Natural killer cell (primary cell): Measurements from ENCODE around the gene CD46. TPM values are rescaled to one million over a fixed set of nuclear protein-coding genes. Genes with fewer than 3 reads are reported as not detected.
A peak's percentile ranks its signal among the peaks of the same experiment; 100 is the strongest.

Experiments
- ATAC-seq, 3 donors: fragments of 150-1000 bp in 2 of 3; fragments of 200-7000 bp in 1 of 3; cut with Tn5 transposase; 1 replicate in 1 of 3; 2 replicates in 2 of 3; pipeline ENCODE4 v1.10.0; 2021; ENCODE audit warnings: mild to moderate bottlenecking in 2 of 3, moderate library complexity in 2 of 3
- DNase-seq, 2 donors: peaks; one replicate each; pipeline versions ENCODE4 v3.0.0 to v3.0.0-alpha.2; 2013 to 2021; ENCODE audit warnings: mixed read lengths in 1 of 2
- H3K27ac ChIP-seq: one replicate; pipeline ENCODE4 v1.5.1; 2013; ENCODE audit warnings: mild to moderate bottlenecking, low read length
- H3K27me3 ChIP-seq: one replicate; pipeline ENCODE4 v1.6.1; 2013; ENCODE audit warnings: low read length; ENCODE audit not compliant: control insufficient read depth, insufficient read depth
- H3K36me3 ChIP-seq: one replicate; pipeline ENCODE4 v1.6.1; 2013; ENCODE audit warnings: low read length; ENCODE audit not compliant: control insufficient read depth, insufficient read depth
- H3K4me1 ChIP-seq: one replicate; pipeline ENCODE4 v1.6.1; 2013; ENCODE audit warnings: low read length; ENCODE audit not compliant: control insufficient read depth, insufficient read depth
- H3K4me3 ChIP-seq: one replicate; pipeline ENCODE4 v1.5.1; 2013; ENCODE audit warnings: low read length
- H3K9me3 ChIP-seq: one replicate; pipeline ENCODE4 v1.6.1; 2013; ENCODE audit warnings: low read length; ENCODE audit not compliant: control insufficient read depth, insufficient read depth
- H3K27ac Mint-ChIP-seq, 2 donors: one replicate each; pipeline ENCODE4 v1.8.0; 2022; ENCODE audit warnings: mild to moderate bottlenecking in 2 of 2, mixed read lengths in 2 of 2, moderate library complexity in 1 of 2
- H3K27me3 Mint-ChIP-seq, 2 donors: one replicate each; pipeline ENCODE4 v1.8.0; 2022; ENCODE audit warnings: low read depth in 2 of 2, mixed read lengths in 2 of 2
- H3K36me3 Mint-ChIP-seq: one replicate; pipeline ENCODE4 v1.8.0; 2022; ENCODE audit warnings: mixed read lengths
- H3K4me1 Mint-ChIP-seq, 2 donors: one replicate each; pipeline ENCODE4 v1.8.0; 2022; ENCODE audit warnings: mixed read lengths in 2 of 2
- H3K4me3 Mint-ChIP-seq: one replicate; pipeline ENCODE4 v1.8.0; 2022; ENCODE audit warnings: mild to moderate bottlenecking, moderate library complexity, mixed read lengths
- H3K9me3 Mint-ChIP-seq, 2 donors: one replicate each; pipeline ENCODE4 v1.8.0; 2022; ENCODE audit warnings: mixed read lengths in 2 of 2
- CTCF ChIP-seq: fragments of 200-600 bp; IDR thresholded peaks from one replicate; pipeline ENCODE4 v1.8.0; 2022; ENCODE audit warnings: antibody characterized with exemption
- WGBS: methylation state at CpG from one replicate; pipeline ENCODE4 v1.1.7; 2013; ENCODE audit warnings: missing lambda C conversion rate; ENCODE audit not compliant: insufficient coverage; 5-methylcytosine and 5-hydroxymethylcytosine counted together
- intact Hi-C: fragments of 100-400 bp; cut with micrococcal nuclease; formaldehyde crosslinking; loops from one replicate; pipeline ENCODE4 v1.14.2; 2022
- total RNA-seq, 4 donors: library from RNA; stranded (reverse); fragments of 120-200 nt in 1 of 4; gene quantifications; one replicate each; pipeline versions ENCODE4 v1.2.3 to v1.2.4, GENCODE V29; 2013 to 2022

Gene CD46
- total RNA-seq, 3 donors from 2014 or later (not counting 1 experiment from before 2014, with no cell fraction given) = 110 to 126 (median 124) TPM

- Histone ChIP-seq H3K4me3 (no peak overlapping the region), H3K4me1 (peaks cover 29% of the 10 kb centered on the region), H3K27ac (no peak overlapping the region), H3K36me3 (peaks cover 4% of the 10 kb centered on the region), H3K9me3 (no peaks in the 10 kb centered on the region), H3K27me3 (no peaks in the 10 kb centered on the region)
- H3K36me3 Mint-ChIP-seq = no peaks in the 10 kb centered on the region
- H3K4me1 Mint-ChIP-seq = peaks cover 64 to 70% of the 10 kb centered on the region in 2 donors
- H3K9me3 Mint-ChIP-seq = no peaks in the 10 kb centered on the region
- no peaks in the 10 kb centered on the region for H3K27me3 Mint-ChIP-seq
- no peak overlapping the region for H3K4me3 Mint-ChIP-seq
- intact Hi-C loops = no loop called here
- peak overlapping the region; percentile 99 for H3K27ac Mint-ChIP-seq
- DNase-seq = no peak
- no peak for ATAC-seq
- 100% methylated on average over 1 of the region's 4 CpGs for WGBS
- no peak for TF ChIP-seq CTCF
Measured at GRCh38 chr1:207837673-207838072, 85.8 kb downstream of the CD46 start.

GRCh38 chr1:207838156-207839082 lies 86.6 kb downstream of the CD46 start:
- no peak for DNase-seq
- Histone ChIP-seq H3K27me3 (no peaks in the 10 kb centered on the region), H3K4me3 (no peak overlapping the region), H3K9me3 (no peaks in the 10 kb centered on the region), H3K4me1 (peaks cover 22% of the 10 kb centered on the region), H3K36me3 (peaks cover 4% of the 10 kb centered on the region), H3K27ac (no peak overlapping the region)
- Mint-ChIP-seq H3K4me1 (peaks cover 67% of the 10 kb centered on the region in 2 donors), H3K27me3 (no peaks in the 10 kb centered on the region), H3K9me3 (no peaks in the 10 kb centered on the region), H3K27ac (peak overlapping the region; percentile 99), H3K4me3 (no peak overlapping the region), H3K36me3 (no peaks in the 10 kb centered on the region)
- intact Hi-C loops = no loop called here
- no peak for TF ChIP-seq CTCF
- ATAC-seq = no peak
- 93% methylated on average over 14 of the region's 15 CpGs for WGBS

- Mint-ChIP-seq H3K9me3 (no peaks in the 10 kb centered on the region), H3K4me3 (no peak overlapping the region), H3K36me3 (no peaks in the 10 kb centered on the region), H3K27ac (peak overlapping the region; percentile 63 to 72), H3K4me1 (peaks cover 67% of the 10 kb centered on the region in 2 donors), H3K27me3 (no peaks in the 10 kb centered on the region)
- no peak overlapping the region for H3K27ac ChIP-seq
- H3K27me3 ChIP-seq = no peaks in the 10 kb centered on the region
- no peak for TF ChIP-seq CTCF
- peaks cover 20% of the 10 kb centered on the region for H3K4me1 ChIP-seq
- intact Hi-C loops = no loop called here
- H3K9me3 ChIP-seq = no peaks in the 10 kb centered on the region
- H3K36me3 ChIP-seq = peaks cover 4% of the 10 kb centered on the region
- DNase-seq (no peak), ATAC-seq (no peak)
- no peak overlapping the region for H3K4me3 ChIP-seq
Measured at GRCh38 chr1:207839083-207839413, 87.2 kb downstream of the CD46 start.
